Measurements from ENCODE around the gene TSHR.
"Not testable (repeated sequence)": the region's sequence is repeated elsewhere in the genome, so short reads cannot be mapped to it uniquely, and the experiment has no call there.

TSHR gene

GRCh38 chr14:80951491-80951890, 3.9 kb upstream of the TSHR start:
- no peak for DNase-seq (ENCODE audit: low read depth in 2 of 2)

- DNase-seq (ENCODE audit: low read depth in 2 of 2), result not testable (repeated sequence)
Observed at GRCh38 chr14:80953211-80953610, 2.2 kb upstream of the TSHR start.

GRCh38 chr14:80954687-80955299, 628 bp upstream of the TSHR start:
- peak; percentile 58 to 67 for DNase-seq (ENCODE audit: low read depth in 2 of 2)

GRCh38 chr14:80956102-80956501, 681 bp downstream of the TSHR start:
- DNase-seq (ENCODE audit: low read depth in 2 of 2), result no peak

GRCh38 chr14:80956922-80957321, 1.5 kb downstream of the TSHR start:
- DNase-seq (ENCODE audit: low read depth in 2 of 2), result no peak

GRCh38 chr14:80957613-80958012, 2.2 kb downstream of the TSHR start:
- DNase-seq (ENCODE audit: low read depth in 2 of 2), result no peak

- no peak for DNase-seq (ENCODE audit: low read depth in 2 of 2)
Observed at GRCh38 chr14:80958226-80958625, 2.8 kb downstream of the TSHR start.

GRCh38 chr14:80958939-80959338, 3.5 kb downstream of the TSHR start:
- no peak for DNase-seq (ENCODE audit: low read depth in 2 of 2)

GRCh38 chr14:80959496-80959895, 4.1 kb downstream of the TSHR start:
- DNase-seq (ENCODE audit: low read depth in 2 of 2), result no peak

- DNase-seq (ENCODE audit: low read depth in 2 of 2), result no peak
Observed at GRCh38 chr14:80965037-80965436, 9.6 kb downstream of the TSHR start.

GRCh38 chr14:80973931-80974641, 18.7 kb downstream of the TSHR start:
- no peak for DNase-seq (ENCODE audit: low read depth in 2 of 2)

GRCh38 chr14:80974679-80975078, 19.3 kb downstream of the TSHR start:
- no peak for DNase-seq (ENCODE audit: low read depth in 2 of 2)

- DNase-seq (ENCODE audit: low read depth in 2 of 2), result no peak
Observed at GRCh38 chr14:80977221-80977620, 21.8 kb downstream of the TSHR start.

GRCh38 chr14:80978403-80978802, 23.0 kb downstream of the TSHR start:
- no peak for DNase-seq (ENCODE audit: low read depth in 2 of 2)

GRCh38 chr14:80979951-80980350, 24.5 kb downstream of the TSHR start:
- DNase-seq (ENCODE audit: low read depth in 2 of 2), result no peak

- no peak for DNase-seq (ENCODE audit: low read depth in 2 of 2)
Observed at GRCh38 chr14:80981156-80981555, 25.7 kb downstream of the TSHR start.

GRCh38 chr14:80981673-80982072, 26.3 kb downstream of the TSHR start:
- no peak for DNase-seq (ENCODE audit: low read depth in 2 of 2)

GRCh38 chr14:80982711-80983110, 27.3 kb downstream of the TSHR start:
- DNase-seq (ENCODE audit: low read depth in 2 of 2), result no peak

GRCh38 chr14:80987235-80988032, 32.0 kb downstream of the TSHR start:
- DNase-seq (ENCODE audit: low read depth in 2 of 2), result peak; percentile 20 to 50

GRCh38 chr14:80988192-80988591, 32.8 kb downstream of the TSHR start:
- no peak for DNase-seq (ENCODE audit: low read depth in 2 of 2)

- no peak for DNase-seq (ENCODE audit: low read depth in 2 of 2)
Observed at GRCh38 chr14:80988735-80989429, 33.5 kb downstream of the TSHR start.

GRCh38 chr14:80992580-80992979, 37.2 kb downstream of the TSHR start:
- no peak for DNase-seq (ENCODE audit: low read depth in 2 of 2)
